HCT116 (cell line): ENCODE results near the gene TBC1D17. TPM values are rescaled to one million over a fixed set of nuclear protein-coding genes. Genes with fewer than 3 reads are reported as not detected.

ENCODE experiments used
- ATAC-seq: fragments of 200-7000 bp; cut with Tn5 transposase; 2 replicates; pipeline ENCODE4 v1.9.1; 2020; ENCODE audit warnings: mild to moderate bottlenecking, moderate library complexity
- BruUV-seq: library from RNA; stranded (reverse); fragments of 400-500 nt; replicated peaks from 2 replicates; lab custom pipeline; 2021; lab: Mats Ljungman, UMichigan
- CTCF ChIA-PET: fragments of 300-600 bp; sonication (Branson Sonifier 250); formaldehyde crosslinking; loops from one replicate; lab custom pipeline; 2021; ENCODE audit warnings: antibody characterized with exemption; lab: Charles Lee
- POLR2A ChIA-PET: fragments of 300-600, 350-600 bp; sonication (Branson Sonifier 250); formaldehyde crosslinking; loops from one replicate; lab custom pipeline; 2021; ENCODE audit warnings: antibody characterized with exemption; lab: Charles Lee
- RAD21 ChIA-PET, 2 experiments: fragments of 300-600 bp; sonication (Branson Sonifier 250); formaldehyde crosslinking; loops; one replicate each; lab custom pipeline; 2023; ENCODE audit warnings: low total read pairs in 2 of 2; ENCODE audit not compliant: uncharacterized antibody in 2 of 2, unreplicated experiment in 2 of 2, low non-redundant PET in 1 of 2; lab: Charles Lee
- DNase-seq: peaks from one replicate; pipeline ENCODE4 v3.0.0-alpha.2; 2010; ENCODE audit warnings: low read depth, low spot score
- H2AFZ ChIP-seq: fragments of 200-600 bp; shearing (Covaris generic), sonication (generic); 2 replicates; pipeline ENCODE4 v1.6.1; 2017; ENCODE audit warnings: low read depth, mixed run types, mixed read lengths, antibody characterized with exemption, low read length; ENCODE audit not compliant: poor library complexity, severe bottlenecking
- H3K27ac ChIP-seq: 2 replicates; pipeline ENCODE4 v1.5.1; 2012; ENCODE audit warnings: low read depth, low read length
- H3K27me3 ChIP-seq: fragments of 200-600 bp; sonication (generic); 2 replicates; pipeline ENCODE4 v1.6.1; 2016; ENCODE audit warnings: mixed run types, low read length, mixed read lengths; ENCODE audit not compliant: insufficient read depth
- H3K36me3 ChIP-seq, 2 experiments: fragments of 200-500 bp in 1 of 2; fragments of 200-600 bp in 1 of 2; sonication (Bioruptor generic) in 1 of 2; sonication (generic) in 1 of 2; 2 replicates each; pipeline versions ENCODE4 v1.5.1 to v1.6.1; 2014 to 2016; ENCODE audit warnings: low read length in 2 of 2, inconsistent platforms in 1 of 2, mixed read lengths in 1 of 2, mixed run types in 1 of 2; ENCODE audit not compliant: insufficient read depth in 2 of 2, control insufficient read depth in 1 of 2
- H3K4me1 ChIP-seq, 2 experiments: fragments of 200-600 bp in 1 of 2; sonication (generic) in 1 of 2; 2 replicates each; pipeline versions ENCODE4 v1.5.1 to v1.6.1; 2012 to 2017; ENCODE audit warnings: low read length in 2 of 2, inconsistent platforms in 1 of 2, mild to moderate bottlenecking in 1 of 2, mixed read lengths in 1 of 2, mixed run types in 1 of 2, moderate library complexity in 1 of 2; ENCODE audit not compliant: insufficient read depth in 2 of 2, control insufficient read depth in 1 of 2
- H3K4me2 ChIP-seq: fragments of 200-600 bp; sonication (generic); 2 replicates; pipeline ENCODE4 v1.6.1; 2017; ENCODE audit warnings: mixed run types, low read length, mixed read lengths
- H3K4me3 ChIP-seq, 2 experiments: fragments of 200-600 bp in 1 of 2; sonication (generic) in 1 of 2; replicated peaks in 1 of 2; 2 replicates each; pipeline ENCODE4 v1.5.1; 2011 to 2016; ENCODE audit warnings: low read length in 2 of 2, control low read depth in 1 of 2, low read depth in 1 of 2, mild to moderate bottlenecking in 1 of 2, mixed read lengths in 1 of 2, mixed run types in 1 of 2
- H3K79me2 ChIP-seq: fragments of 200-600 bp; sonication (generic); 2 replicates; pipeline ENCODE4 v1.6.1; 2017; ENCODE audit warnings: mild to moderate bottlenecking, mixed run types, low read length, moderate library complexity, mixed read lengths; ENCODE audit not compliant: insufficient read depth
- H3K9ac ChIP-seq: fragments of 200-600 bp; sonication (generic); 2 replicates; pipeline ENCODE4 v1.6.1; 2016; ENCODE audit warnings: low read length, mixed read lengths
- H3K9me2 ChIP-seq: fragments of 200-600 bp; sonication (generic), shearing (Covaris generic); 2 replicates; pipeline ENCODE4 v1.6.1; 2017; ENCODE audit warnings: mixed run types, mild to moderate bottlenecking, moderate library complexity; ENCODE audit not compliant: insufficient read depth
- H3K9me3 ChIP-seq, 2 experiments: fragments of 200-500 bp in 1 of 2; fragments of 200-600 bp in 1 of 2; sonication (Bioruptor generic) in 1 of 2; sonication (generic) in 1 of 2; 2 replicates each; pipeline ENCODE4 v1.6.1; 2014 to 2017; ENCODE audit warnings: low read length in 2 of 2, mixed read lengths in 2 of 2, inconsistent platforms in 1 of 2, low read depth in 1 of 2, mild to moderate bottlenecking in 1 of 2, mixed run types in 1 of 2, moderate library complexity in 1 of 2; ENCODE audit not compliant: control insufficient read depth in 1 of 2, insufficient read depth in 1 of 2
- H4K20me1 ChIP-seq: fragments of 200-600 bp; sonication (generic), shearing (Covaris generic); 2 replicates; pipeline ENCODE4 v1.6.1; 2017; ENCODE audit warnings: mixed run types, mild to moderate bottlenecking, moderate library complexity; ENCODE audit not compliant: insufficient read depth
- CBX3 ChIP-seq: IDR thresholded peaks from 2 replicates; pipeline ENCODE4 v1.6.1; 2012; ENCODE audit warnings: low read depth
- CEBPB ChIP-seq: IDR thresholded peaks from 2 replicates; pipeline ENCODE4 v1.6.1; 2012; ENCODE audit warnings: low read depth
- EGR1 ChIP-seq: IDR thresholded peaks from 2 replicates; pipeline ENCODE4 v1.6.1; 2012; ENCODE audit warnings: low read depth
- ELF1 ChIP-seq: IDR thresholded peaks from 2 replicates; pipeline ENCODE4 v1.6.1; 2012; ENCODE audit warnings: low read depth, borderline replicate concordance
- EZH2 ChIP-seq: fragments of 200-600 bp; sonication (generic); IDR thresholded peaks from 2 replicates; pipeline ENCODE4 v1.6.1; 2017; ENCODE audit warnings: antibody characterized with exemption, mixed run types
- FOSL1 ChIP-seq: IDR thresholded peaks from 2 replicates; pipeline ENCODE4 v1.6.1; 2012; ENCODE audit warnings: low read depth
- JUND ChIP-seq: IDR thresholded peaks from 2 replicates; pipeline ENCODE4 v1.6.1; 2012
- MAX ChIP-seq: IDR thresholded peaks from 2 replicates; pipeline ENCODE4 v1.6.1; 2012
- POLR2AphosphoS5 ChIP-seq: IDR thresholded peaks from 2 replicates; pipeline ENCODE4 v1.6.1; 2011; ENCODE audit warnings: mild to moderate bottlenecking, low read depth, low read length, moderate library complexity
- RAD21 ChIP-seq: IDR thresholded peaks from 2 replicates; pipeline ENCODE4 v1.6.1; 2012; ENCODE audit warnings: low read depth, mild to moderate bottlenecking
- SIN3A ChIP-seq: IDR thresholded peaks from 2 replicates; pipeline ENCODE4 v1.6.1; 2012; ENCODE audit warnings: low read depth
- SP1 ChIP-seq: IDR thresholded peaks from 2 replicates; pipeline ENCODE4 v1.6.1; 2012; ENCODE audit warnings: low read depth
- SRF ChIP-seq: IDR thresholded peaks from 2 replicates; pipeline ENCODE4 v1.6.1; 2012; ENCODE audit warnings: low read depth
- ZFX ChIP-seq: fragments of 450-650 bp; IDR thresholded peaks from 2 replicates; pipeline ENCODE4 v1.6.1; 2017
- ZNF274 ChIP-seq: fragments of 200-500 bp; sonication (Bioruptor generic); IDR thresholded peaks from 2 replicates; pipeline ENCODE4 v1.6.1; 2014; ENCODE audit warnings: mild to moderate bottlenecking, low read depth, low read length, inconsistent platforms
- intact Hi-C: fragments of 100-400 bp; cut with micrococcal nuclease; formaldehyde crosslinking; loops from 2 replicates; pipeline ENCODE4 v1.10.0; 2022
- total RNA-seq: library from RNA; stranded (reverse); gene quantifications from one replicate; pipeline ENCODE4 v1.2.1, GENCODE V29; 2021; ENCODE audit not compliant: unreplicated experiment
- TF ChIP-seq, protein P1 (sequence below): IDR thresholded peaks from 2 replicates; pipeline ENCODE4 v1.6.1; 2011; ENCODE audit warnings: mild to moderate bottlenecking, low read length, moderate library complexity; ENCODE audit not compliant: insufficient replicate concordance; ENCODE audit errors: extremely low read depth
- TF ChIP-seq, protein P2 (sequence below), 3 experiments: fragments of 200-600 bp in 1 of 3; sonication (generic) in 1 of 3; IDR thresholded peaks in 2 of 3; conservative IDR thresholded peaks in 1 of 3; 2 replicates each; pipeline ENCODE4 v1.5.1; 2012 to 2017; ENCODE audit warnings: low read depth in 2 of 3, low read length in 2 of 3, antibody characterized with exemption in 1 of 3, borderline replicate concordance in 1 of 3, control low read depth in 1 of 3, mild to moderate bottlenecking in 1 of 3, mixed read lengths in 1 of 3, mixed run types in 1 of 3, moderate library complexity in 1 of 3; ENCODE audit not compliant: insufficient read depth in 1 of 3

Gene TBC1D17
- total RNA-seq, 1 experiment from 2014 or later: 32.9 TPM

GRCh38 chr19:49908480-49909420 lies 31.2 kb downstream of the TBC1D17 start:
- H3K9me2 ChIP-seq: no peaks in the 10 kb centered on the region
- no peak overlapping the region for H3K4me2 ChIP-seq
- ATAC-seq: no peak
- no peak for TF ChIP-seq EGR1
- H3K9ac ChIP-seq: no peak overlapping the region
- no peak overlapping the region for H3K27ac ChIP-seq
- DNase-seq: no peak
- ChIA-PET CTCF (no interaction called here), RAD21 (no interaction called here), POLR2A (no interaction called here)
- no peaks in the 10 kb centered on the region for H3K27me3 ChIP-seq
- H3K4me1 ChIP-seq: no peaks in the 10 kb centered on the region
- H4K20me1 ChIP-seq: no peaks in the 10 kb centered on the region
- BruUV-seq: no TSS peak
- peaks cover 27 to 46% of the 10 kb centered on the region in 2 experiments for H3K36me3 ChIP-seq
- H2AFZ ChIP-seq: no peak overlapping the region
- intact Hi-C loops: no loop called here
- H3K4me3 ChIP-seq: no peak overlapping the region
- peaks cover 45% of the 10 kb centered on the region for H3K79me2 ChIP-seq
- H3K9me3 ChIP-seq: no peaks in the 10 kb centered on the region

DNA sequence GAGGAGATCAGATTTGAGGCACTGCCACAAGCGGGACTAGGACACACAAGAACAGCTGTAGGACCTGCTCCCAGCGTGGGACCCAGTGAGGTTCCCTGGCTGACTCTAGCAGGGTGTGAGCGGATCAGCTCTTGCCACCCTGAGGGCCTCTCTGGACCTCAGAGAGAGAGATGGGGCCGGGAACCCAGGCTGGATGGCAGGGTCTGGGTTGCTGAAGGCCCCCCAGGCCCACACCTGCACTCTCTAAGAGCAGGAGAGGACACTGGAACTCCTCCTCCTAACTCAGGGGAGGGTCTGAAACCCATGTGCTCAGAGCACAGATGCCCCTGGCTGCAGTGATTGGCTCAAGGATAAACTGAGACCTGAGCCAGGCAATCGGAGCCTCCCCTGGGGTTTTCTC lies 32.7 kb downstream of the TBC1D17 start:
- no peak overlapping the region for H2AFZ ChIP-seq
- H3K79me2 ChIP-seq: peaks cover 59% of the 10 kb centered on the region
- H3K4me2 ChIP-seq: no peak overlapping the region
- H3K9ac ChIP-seq: no peak overlapping the region
- ATAC-seq (no peak), DNase-seq (no peak)
- ChIA-PET POLR2A (no interaction called here), RAD21 (no interaction called here), CTCF (no interaction called here)
- no peaks in the 10 kb centered on the region for H3K9me3 ChIP-seq
- no peaks in the 10 kb centered on the region for H4K20me1 ChIP-seq
- H3K36me3 ChIP-seq: peaks cover 35 to 55% of the 10 kb centered on the region in 2 experiments
- no TSS peak for BruUV-seq
- H3K4me3 ChIP-seq: no peak overlapping the region
- intact Hi-C loops: no loop called here
- no peaks in the 10 kb centered on the region for H3K9me2 ChIP-seq
- no peaks in the 10 kb centered on the region for H3K4me1 ChIP-seq
- H3K27me3 ChIP-seq: no peaks in the 10 kb centered on the region
- no peak overlapping the region; the same call in 1 of the 2 replicates for H3K27ac ChIP-seq
- TF ChIP-seq ZNF274 (no peak), FOSL1 (no peak), POLR2AphosphoS5 (no peak), RAD21 (no peak), SRF (no peak), ZFX (no peak), SP1 (no peak), EZH2 (no peak), SIN3A (no peak), CEBPB (no peak), CBX3 (no peak), EGR1 (no peak), MAX (no peak), ELF1 (no peak), JUND (no peak)
- TF ChIP-seq, protein P1, sequence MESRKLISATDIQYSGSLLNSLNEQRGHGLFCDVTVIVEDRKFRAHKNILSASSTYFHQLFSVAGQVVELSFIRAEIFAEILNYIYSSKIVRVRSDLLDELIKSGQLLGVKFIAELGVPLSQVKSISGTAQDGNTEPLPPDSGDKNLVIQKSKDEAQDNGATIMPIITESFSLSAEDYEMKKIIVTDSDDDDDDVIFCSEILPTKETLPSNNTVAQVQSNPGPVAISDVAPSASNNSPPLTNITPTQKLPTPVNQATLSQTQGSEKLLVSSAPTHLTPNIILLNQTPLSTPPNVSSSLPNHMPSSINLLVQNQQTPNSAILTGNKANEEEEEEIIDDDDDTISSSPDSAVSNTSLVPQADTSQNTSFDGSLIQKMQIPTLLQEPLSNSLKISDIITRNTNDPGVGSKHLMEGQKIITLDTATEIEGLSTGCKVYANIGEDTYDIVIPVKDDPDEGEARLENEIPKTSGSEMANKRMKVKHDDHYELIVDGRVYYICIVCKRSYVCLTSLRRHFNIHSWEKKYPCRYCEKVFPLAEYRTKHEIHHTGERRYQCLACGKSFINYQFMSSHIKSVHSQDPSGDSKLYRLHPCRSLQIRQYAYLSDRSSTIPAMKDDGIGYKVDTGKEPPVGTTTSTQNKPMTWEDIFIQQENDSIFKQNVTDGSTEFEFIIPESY: no peak
- TF ChIP-seq, protein P2, sequence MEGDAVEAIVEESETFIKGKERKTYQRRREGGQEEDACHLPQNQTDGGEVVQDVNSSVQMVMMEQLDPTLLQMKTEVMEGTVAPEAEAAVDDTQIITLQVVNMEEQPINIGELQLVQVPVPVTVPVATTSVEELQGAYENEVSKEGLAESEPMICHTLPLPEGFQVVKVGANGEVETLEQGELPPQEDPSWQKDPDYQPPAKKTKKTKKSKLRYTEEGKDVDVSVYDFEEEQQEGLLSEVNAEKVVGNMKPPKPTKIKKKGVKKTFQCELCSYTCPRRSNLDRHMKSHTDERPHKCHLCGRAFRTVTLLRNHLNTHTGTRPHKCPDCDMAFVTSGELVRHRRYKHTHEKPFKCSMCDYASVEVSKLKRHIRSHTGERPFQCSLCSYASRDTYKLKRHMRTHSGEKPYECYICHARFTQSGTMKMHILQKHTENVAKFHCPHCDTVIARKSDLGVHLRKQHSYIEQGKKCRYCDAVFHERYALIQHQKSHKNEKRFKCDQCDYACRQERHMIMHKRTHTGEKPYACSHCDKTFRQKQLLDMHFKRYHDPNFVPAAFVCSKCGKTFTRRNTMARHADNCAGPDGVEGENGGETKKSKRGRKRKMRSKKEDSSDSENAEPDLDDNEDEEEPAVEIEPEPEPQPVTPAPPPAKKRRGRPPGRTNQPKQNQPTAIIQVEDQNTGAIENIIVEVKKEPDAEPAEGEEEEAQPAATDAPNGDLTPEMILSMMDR (IDR thresholded peaks at IDR 0.05 in 2 of 3, conservative IDR thresholded peaks at IDR 0.05 in 1 of 3; ENCODE audit: borderline replicate concordance in 1 of 3, insufficient read depth in 1 of 3, low read depth in 2 of 3, low read length in 2 of 3): no peak
